Erythroblast (primary cell): Measurements from ENCODE around the gene GLB1L.

ENCODE experiments used
- GATA1 ChIP-seq: IDR thresholded peaks from 2 replicates; pipeline ENCODE4 v1.6.1; 2011; ENCODE audit warnings: low read depth, mild to moderate bottlenecking, control low read depth, low read length, moderate library complexity
- POLR2A ChIP-seq: IDR thresholded peaks from 2 replicates; pipeline ENCODE4 v1.6.1; 2011; ENCODE audit warnings: mild to moderate bottlenecking, low read length

GRCh38 chr2:219247678-219248642 is 2.7 kb upstream of the GLB1L start:
- TF ChIP-seq POLR2A, result no peak
- no peak for TF ChIP-seq GATA1
